Stimulated activated CD8-positive, alpha-beta memory T cell treated with anti-CD3 and anti-CD28 coated beads, Interleukin-7, amount 100 ng/mL, for 48 hours (primary cell): ENCODE measurements around the gene FBXO7.

Experiments used
- DNase-seq, 2 donors: peaks; one replicate each; pipeline ENCODE4 v3.0.0-alpha.2; 2020; ENCODE audit warnings: low read depth in 1 of 2; ENCODE audit errors: extremely low read depth in 1 of 2

FBXO7 gene

GRCh38 chr22:32531228-32531627 is 56.6 kb downstream of the FBXO7 start:
- no peak for DNase-seq

GRCh38 chr22:32531931-32532819 is 57.6 kb downstream of the FBXO7 start:
- no peak for DNase-seq

- DNase-seq, result no peak
Observed at GRCh38 chr22:32532820-32533128, 58.2 kb downstream of the FBXO7 start.

GRCh38 chr22:32533265-32534111 is 58.9 kb downstream of the FBXO7 start:
- no peak for DNase-seq

GRCh38 chr22:32534252-32535235 is 59.9 kb downstream of the FBXO7 start:
- DNase-seq, result no peak

GRCh38 chr22:32535531-32536190 is 61.0 kb downstream of the FBXO7 start:
- no peak for DNase-seq

- no peak for DNase-seq
Observed at GRCh38 chr22:32536352-32536751, 61.7 kb downstream of the FBXO7 start.

GRCh38 chr22:32538521-32538920 is 63.9 kb downstream of the FBXO7 start:
- DNase-seq, result no peak

GRCh38 chr22:32539631-32540421 is 65.2 kb downstream of the FBXO7 start:
- no peak for DNase-seq

GRCh38 chr22:32541481-32541880 is 66.9 kb downstream of the FBXO7 start:
- DNase-seq, result no peak

GRCh38 chr22:32542066-32542676 is 67.6 kb downstream of the FBXO7 start:
- DNase-seq, result no peak

GRCh38 chr22:32542677-32543357 is 68.2 kb downstream of the FBXO7 start:
- no peak for DNase-seq

GRCh38 chr22:32544953-32545558 is 70.4 kb downstream of the FBXO7 start:
- no peak for DNase-seq

- no peak for DNase-seq
Observed at GRCh38 chr22:32545801-32546200, 71.2 kb downstream of the FBXO7 start.

GRCh38 chr22:32546496-32546895 is 71.9 kb downstream of the FBXO7 start:
- DNase-seq, result no peak

GRCh38 chr22:32546935-32547334 is 72.3 kb downstream of the FBXO7 start:
- DNase-seq, result no peak

GRCh38 chr22:32548039-32548438 is 73.4 kb downstream of the FBXO7 start:
- no peak for DNase-seq
